Measurements from ENCODE around the gene RBPJL. TPM values are rescaled to one million over a fixed set of nuclear protein-coding genes. Genes with fewer than 3 reads are reported as not detected.

The RBPJL gene
- total and polyA plus RNA-seq, 4 experiments from 2014 or later, result not detected

DNA sequence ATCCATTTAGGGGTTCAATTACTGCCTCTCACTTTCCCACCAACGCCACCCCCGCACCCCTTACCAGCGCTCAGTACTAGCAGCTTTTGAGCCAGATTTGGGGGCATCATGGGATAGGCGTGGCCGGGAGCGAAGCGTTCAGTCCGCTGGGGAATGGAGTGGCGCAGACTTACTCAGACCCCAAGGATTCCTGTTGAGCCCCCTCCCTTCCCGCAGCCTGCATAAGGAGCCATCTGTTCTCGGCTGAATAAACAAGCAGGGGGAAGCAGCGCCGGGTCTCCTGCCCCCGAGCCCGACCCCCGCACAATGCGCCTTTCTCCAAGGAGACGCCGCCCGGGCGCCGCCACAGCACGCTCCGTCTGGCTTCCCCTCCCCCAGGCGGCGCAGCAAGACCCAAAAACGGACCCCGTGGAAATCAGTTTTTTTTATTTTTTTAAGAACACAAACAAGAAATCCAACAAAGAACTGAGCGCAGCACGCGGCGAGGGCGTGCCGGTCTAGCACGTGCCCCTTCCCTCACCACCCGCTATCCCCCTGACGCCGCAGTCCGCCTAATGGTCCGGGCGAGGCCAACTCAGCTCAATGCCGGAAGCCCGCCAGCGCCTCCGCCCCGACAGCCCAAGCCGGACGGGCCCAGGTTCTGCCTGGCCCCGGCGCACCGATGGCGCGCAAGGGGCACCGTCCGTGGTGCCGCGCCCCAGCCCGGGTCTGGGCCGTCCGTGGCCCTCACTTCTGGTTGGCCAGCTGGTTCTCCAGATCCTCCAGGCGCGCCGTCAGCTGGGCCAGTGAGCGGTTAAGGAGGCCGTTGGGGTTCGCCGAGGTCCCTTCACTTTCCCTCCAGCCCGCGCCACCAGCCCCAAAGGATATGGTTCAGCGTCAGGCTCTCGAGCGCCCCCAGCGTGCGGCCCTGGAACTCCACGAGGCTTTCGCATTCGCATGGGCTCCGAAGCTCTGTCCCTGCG, 13.3 kb upstream of the RBPJL start:
- Histone ChIP-seq H3K27ac (ENCODE audit: low read depth, low read length) (no peak overlapping the region), H3K36me3 (ENCODE audit: insufficient read depth, low read length) (no peaks in the 10 kb centered on the region), H3K4me3 (ENCODE audit: low read length in 2 of 2) (peak overlapping the region; percentile 40 to 64), H3K4me1 (ENCODE audit: insufficient read depth, low read length) (peaks cover 11% of the 10 kb centered on the region), H3K27me3 (ENCODE audit: insufficient read depth, low read length) (no peaks in the 10 kb centered on the region), H3K9me3 (ENCODE audit: control insufficient read depth in 1 of 2, low read length in 2 of 2) (no peaks in the 10 kb centered on the region)
- no peaks in the 10 kb centered on the region for H3K9me3 Mint-ChIP-seq
- H3K27ac Mint-ChIP-seq, result no peak overlapping the region
- POLR2A ChIA-PET (ENCODE audit: partially characterized antibody), result no interaction called here
- intact Hi-C loops (cut with micrococcal nuclease), result loop anchor here (5.0 kb wide), 2 partner anchors 326 to 606 kb away; partner anchors contain the start of gene STK4
- peaks cover 2 to 8% (median 4%) of the 10 kb centered on the region in 4 donors for H3K4me1 Mint-ChIP-seq
- H3K4me3 Mint-ChIP-seq, result peak overlapping the region; percentile 68 to 84 (median 79)
- CTCF ChIA-PET (ENCODE audit: partially characterized antibody), result interaction anchor here (0.6 to 6.6 kb wide), 52 partner anchors 10 to 609 kb away, joined by 3 to 70 read pairs (median 4); partner anchors contain the start of genes MATN4, RBPJL and SYS1
- H3K27me3 Mint-ChIP-seq, result peaks cover 9 to 30% of the 10 kb centered on the region in 2 donors
- no peaks in the 10 kb centered on the region for H3K36me3 Mint-ChIP-seq
- peak; percentile 70 to 77 (median 71) for DNase-seq

DNA sequence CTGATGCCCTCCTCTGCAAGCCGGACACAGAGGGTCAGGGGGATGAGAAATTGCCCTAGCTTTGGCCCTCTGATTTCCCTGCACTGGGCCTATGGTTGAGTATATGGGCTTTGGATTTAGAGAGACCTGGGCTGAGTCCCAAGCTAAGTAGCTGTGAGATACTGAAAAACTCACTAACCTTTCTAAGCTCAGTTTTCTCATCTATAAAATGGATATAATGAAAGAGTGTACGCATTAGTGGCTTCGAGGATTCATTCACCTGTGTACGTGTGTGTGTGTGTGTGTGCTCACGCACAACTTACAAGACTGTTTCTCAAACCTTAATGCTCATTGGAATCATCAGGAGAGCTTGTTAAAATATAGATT, 12.7 kb upstream of the RBPJL start:
- H3K27ac ChIP-seq (ENCODE audit: low read depth, low read length), result no peak overlapping the region
- Mint-ChIP-seq H3K36me3 (no peaks in the 10 kb centered on the region), H3K27me3 (peaks cover 7 to 28% of the 10 kb centered on the region in 2 donors), H3K4me1 (peaks cover 2 to 8% (median 4%) of the 10 kb centered on the region in 4 donors), H3K27ac (no peak overlapping the region), H3K4me3 (peak overlapping the region; percentile 60 to 84 (median 79)), H3K9me3 (no peaks in the 10 kb centered on the region)
- H3K36me3 ChIP-seq (ENCODE audit: insufficient read depth, low read length), result no peaks in the 10 kb centered on the region
- CTCF ChIA-PET (ENCODE audit: partially characterized antibody), result interaction anchor here (0.6 to 6.6 kb wide), 49 partner anchors 9 to 705 kb away, joined by 3 to 70 read pairs (median 4); partner anchors contain the start of genes MATN4, RBPJL and SYS1
- POLR2A ChIA-PET (ENCODE audit: partially characterized antibody), result no interaction called here
- H3K4me3 ChIP-seq (ENCODE audit: low read length in 2 of 2), result peak overlapping the region in 1 of 2 donors; percentile 64
- no peak for DNase-seq
- H3K27me3 ChIP-seq (ENCODE audit: insufficient read depth, low read length), result no peaks in the 10 kb centered on the region
- intact Hi-C loops (cut with micrococcal nuclease), result loop anchor here (5.0 kb wide), 2 partner anchors 327 to 607 kb away; partner anchors contain the start of gene STK4
- peaks cover 11% of the 10 kb centered on the region for H3K4me1 ChIP-seq (ENCODE audit: insufficient read depth, low read length)
- no peaks in the 10 kb centered on the region for H3K9me3 ChIP-seq (ENCODE audit: control insufficient read depth in 1 of 2, low read length in 2 of 2)

DNA sequence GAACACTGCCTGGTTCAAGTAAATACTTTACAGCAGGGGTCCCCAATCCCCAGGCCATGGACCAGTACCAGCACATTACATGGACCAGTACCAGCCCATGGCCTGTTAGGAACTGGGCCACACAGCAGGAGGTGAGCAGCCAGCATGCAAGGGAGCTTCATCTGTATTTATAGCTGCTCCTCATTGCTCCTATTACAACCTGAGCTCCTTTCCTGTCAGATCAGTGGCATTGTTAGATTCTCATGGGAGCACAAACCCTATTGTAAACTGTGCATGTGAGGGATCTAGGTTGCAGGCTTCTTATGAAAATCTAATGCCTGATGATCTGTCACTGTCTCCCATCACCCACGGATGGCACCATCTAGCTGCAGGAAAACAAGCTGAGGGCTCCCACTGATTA, 12.0 kb upstream of the RBPJL start:
- no peak for DNase-seq
- Histone ChIP-seq H3K36me3 (ENCODE audit: insufficient read depth, low read length) (no peaks in the 10 kb centered on the region), H3K9me3 (ENCODE audit: control insufficient read depth in 1 of 2, low read length in 2 of 2) (no peaks in the 10 kb centered on the region), H3K4me3 (ENCODE audit: low read length in 2 of 2) (no peak overlapping the region), H3K27me3 (ENCODE audit: insufficient read depth, low read length) (no peaks in the 10 kb centered on the region), H3K4me1 (ENCODE audit: insufficient read depth, low read length) (peaks cover 11% of the 10 kb centered on the region), H3K27ac (ENCODE audit: low read depth, low read length) (no peak overlapping the region)
- Mint-ChIP-seq H3K36me3 (no peaks in the 10 kb centered on the region), H3K27ac (no peak overlapping the region), H3K4me1 (peaks cover 2 to 8% (median 4%) of the 10 kb centered on the region in 4 donors), H3K27me3 (peaks cover 7 to 28% of the 10 kb centered on the region in 2 donors), H3K9me3 (no peaks in the 10 kb centered on the region), H3K4me3 (no peak overlapping the region)
- CTCF ChIA-PET (ENCODE audit: partially characterized antibody), result interaction anchor here (0.6 to 6.6 kb wide), 39 partner anchors 9 to 705 kb away, joined by 3 to 70 read pairs (median 4); partner anchors contain the start of genes MATN4, RBPJL and SYS1
- intact Hi-C loops (cut with micrococcal nuclease), result loop anchor here (5.0 kb wide), 2 partner anchors 327 to 607 kb away; partner anchors contain the start of gene STK4
- POLR2A ChIA-PET (ENCODE audit: partially characterized antibody), result no interaction called here

DNA sequence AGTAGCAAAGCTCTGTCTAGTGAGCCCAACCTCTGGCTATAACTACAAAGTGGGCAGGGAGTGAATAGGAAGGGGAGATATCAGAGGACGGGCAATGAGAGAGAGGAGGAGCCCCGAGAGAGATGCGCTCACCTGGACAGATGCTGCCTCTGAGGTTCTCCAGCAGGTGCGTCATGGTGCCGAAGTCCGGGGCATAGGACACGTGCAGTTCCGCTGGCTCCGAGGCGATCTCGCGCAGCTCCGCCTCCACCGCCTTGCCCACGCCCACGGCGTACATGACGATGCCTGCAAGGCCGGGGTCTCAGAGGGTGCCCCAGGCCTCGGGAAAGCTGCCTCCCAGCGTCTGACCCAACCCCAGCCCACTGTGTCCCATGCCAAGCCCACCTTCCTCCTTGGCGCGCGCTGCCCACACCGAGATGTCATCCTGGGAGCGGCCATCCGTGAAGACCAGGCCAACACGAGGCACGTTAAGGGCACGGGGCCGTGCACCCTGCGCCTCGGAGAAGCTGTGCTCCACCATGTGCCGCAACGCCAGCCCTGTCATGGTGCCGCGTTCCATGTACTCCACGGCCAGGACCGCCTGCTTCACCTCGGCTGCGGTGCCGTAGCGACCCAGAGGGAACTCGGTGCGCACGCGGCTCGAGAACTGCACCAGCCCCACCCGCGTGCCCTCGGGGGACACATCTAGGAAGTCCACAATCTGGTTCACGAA, 8.7 kb upstream of the RBPJL start:
- Histone ChIP-seq H3K4me1 (ENCODE audit: insufficient read depth, low read length) (peaks cover 10% of the 10 kb centered on the region), H3K4me3 (ENCODE audit: low read length in 2 of 2) (no peak overlapping the region), H3K27ac (ENCODE audit: low read depth, low read length) (no peak overlapping the region), H3K27me3 (ENCODE audit: insufficient read depth, low read length) (no peaks in the 10 kb centered on the region), H3K9me3 (ENCODE audit: control insufficient read depth in 1 of 2, low read length in 2 of 2) (no peaks in the 10 kb centered on the region), H3K36me3 (ENCODE audit: insufficient read depth, low read length) (no peaks in the 10 kb centered on the region)
- Mint-ChIP-seq H3K27ac (no peak overlapping the region), H3K4me1 (peaks cover 3 to 5% (median 3%) of the 10 kb centered on the region in 4 donors), H3K27me3 (peaks cover 6 to 25% of the 10 kb centered on the region in 2 donors), H3K36me3 (no peaks in the 10 kb centered on the region), H3K9me3 (no peaks in the 10 kb centered on the region), H3K4me3 (no peak overlapping the region)
- ChIA-PET POLR2A (ENCODE audit: partially characterized antibody) (no interaction called here), CTCF (ENCODE audit: partially characterized antibody) (interaction anchor here (1.2 to 1.5 kb wide), 2 partner anchors 12 to 14 kb away, joined by 3 to 4 read pairs; no protein-coding TSS in a partner anchor)
- no peak for DNase-seq
- intact Hi-C loops (cut with micrococcal nuclease), result no loop called here

DNA sequence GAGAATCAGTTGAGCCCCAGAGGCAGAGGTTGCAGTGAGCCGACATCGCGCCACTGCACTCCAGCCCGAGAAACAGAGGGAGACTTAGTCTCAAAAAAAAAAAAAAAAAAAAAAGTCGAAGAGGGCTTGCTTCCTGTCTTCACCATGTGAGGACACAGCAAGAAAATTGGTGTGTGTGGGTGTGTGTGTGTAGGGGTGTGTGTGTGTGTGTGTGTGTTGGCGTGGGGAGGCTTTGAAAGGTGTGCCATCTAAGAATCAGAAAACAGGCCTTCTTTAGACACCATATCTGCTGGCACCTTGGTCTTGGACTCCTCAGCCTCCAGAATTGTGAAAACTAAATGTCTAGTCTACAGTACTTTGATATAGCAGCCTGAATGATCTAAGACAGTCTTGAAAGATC, 6.9 kb upstream of the RBPJL start:
- POLR2A ChIA-PET (ENCODE audit: partially characterized antibody), result no interaction called here
- H3K27ac Mint-ChIP-seq, result no peak overlapping the region
- peaks cover 0 to 7% (median 3%) of the 10 kb centered on the region in 4 donors for H3K4me1 Mint-ChIP-seq

DNA sequence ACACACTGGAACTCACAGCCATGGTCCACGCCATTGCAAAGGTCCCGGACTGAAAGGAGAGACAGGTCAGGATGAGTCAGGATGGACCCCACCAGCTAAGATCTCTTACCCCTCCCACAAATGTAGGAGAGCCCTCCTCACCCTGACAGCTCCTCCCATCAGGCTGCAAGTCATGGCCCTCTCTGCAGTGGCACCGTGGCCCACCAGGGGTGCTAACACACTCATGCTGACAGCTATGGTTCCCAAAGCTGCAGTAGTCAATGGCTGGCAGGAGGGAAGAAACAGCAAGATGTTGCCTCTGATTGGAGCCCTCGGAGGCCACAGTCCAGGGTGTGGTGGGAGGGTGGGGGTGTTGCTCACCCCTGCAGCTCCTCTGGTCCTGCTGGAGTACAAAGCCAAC, 5.7 kb upstream of the RBPJL start:
- H3K27ac Mint-ChIP-seq, result no peak overlapping the region

More for the DNA sequence above, 6.9 kb upstream of the RBPJL start:
- Mint-ChIP-seq H3K36me3 (no peaks in the 10 kb centered on the region), H3K4me3 (no peak overlapping the region), H3K9me3 (no peaks in the 10 kb centered on the region), H3K27me3 (peaks cover 12 to 32% of the 10 kb centered on the region in 2 donors)
- intact Hi-C loops (cut with micrococcal nuclease), result no loop called here
- no peak overlapping the region for H3K27ac ChIP-seq (ENCODE audit: low read depth, low read length)
- no peak for DNase-seq
- H3K4me3 ChIP-seq (ENCODE audit: low read length in 2 of 2), result no peak overlapping the region
- no peaks in the 10 kb centered on the region for H3K27me3 ChIP-seq (ENCODE audit: insufficient read depth, low read length)
- H3K9me3 ChIP-seq (ENCODE audit: control insufficient read depth in 1 of 2, low read length in 2 of 2), result no peaks in the 10 kb centered on the region
- CTCF ChIA-PET (ENCODE audit: partially characterized antibody), result no interaction called here
- H3K36me3 ChIP-seq (ENCODE audit: insufficient read depth, low read length), result no peaks in the 10 kb centered on the region
- no peaks in the 10 kb centered on the region for H3K4me1 ChIP-seq (ENCODE audit: insufficient read depth, low read length)

More for the DNA sequence above, 5.7 kb upstream of the RBPJL start:
- Histone ChIP-seq H3K4me1 (ENCODE audit: insufficient read depth, low read length) (no peaks in the 10 kb centered on the region), H3K9me3 (ENCODE audit: control insufficient read depth in 1 of 2, low read length in 2 of 2) (no peaks in the 10 kb centered on the region), H3K4me3 (ENCODE audit: low read length in 2 of 2) (no peak overlapping the region), H3K36me3 (ENCODE audit: insufficient read depth, low read length) (no peaks in the 10 kb centered on the region), H3K27ac (ENCODE audit: low read depth, low read length) (no peak overlapping the region), H3K27me3 (ENCODE audit: insufficient read depth, low read length) (peaks cover under 1% of the 10 kb centered on the region)
- Mint-ChIP-seq H3K36me3 (no peaks in the 10 kb centered on the region), H3K9me3 (peaks cover 0 to under 1% (median 0%) of the 10 kb centered on the region in 8 donors), H3K4me3 (no peak overlapping the region), H3K4me1 (peaks cover 0 to 7% (median 3%) of the 10 kb centered on the region in 4 donors), H3K27me3 (peaks cover 14 to 35% of the 10 kb centered on the region in 2 donors)
- ChIA-PET POLR2A (ENCODE audit: partially characterized antibody) (no interaction called here), CTCF (ENCODE audit: partially characterized antibody) (interaction anchor here (0.6 to 5.6 kb wide), 6 partner anchors 8 to 683 kb away, joined by 3 to 67 read pairs (median 3); no protein-coding TSS in a partner anchor)
- intact Hi-C loops (cut with micrococcal nuclease), result no loop called here
- DNase-seq, result peak in 1 of 5 donors; percentile 7

Measured in CD4-positive, alpha-beta memory T cell (primary cell).